G401 (cell line): ENCODE data around the gene BTBD17. TPM values are rescaled to one million over a fixed set of nuclear protein-coding genes. Genes with fewer than 3 reads are reported as not detected.

ENCODE experiments used
- DNase-seq: peaks from one replicate; pipeline ENCODE4 v3.0.0-alpha.2; 2015; ENCODE audit warnings: low spot score
- in situ Hi-C: cut with HindIII; loops from 2 replicates; pipeline ENCODE4 v1.10.0; 2016; ENCODE audit warnings: low sequenced_read_pairs, mixed read lengths
- total RNA-seq: library from RNA; depleted of rRNA; stranded (reverse); fragments of >200 nt; shearing (Covaris generic); gene quantifications from 2 replicates; pipeline ENCODE4 v1.2.3, GENCODE V29; 2014

The BTBD17 gene
- total RNA-seq, 1 experiment from 2014 or later = not detected

- in situ Hi-C loops = loop anchor here (5.0 to 10.0 kb wide), 2 partner anchors 50 to 93 kb away; no protein-coding TSS in a partner anchor
- no peak for DNase-seq
These were observed 17.0 kb downstream of the BTBD17 start for GRCh38 chr17:74344658-74345057.

GRCh38 chr17:74343526-74344284, 18.0 kb downstream of the BTBD17 start:
- no peak for DNase-seq
- in situ Hi-C loops = loop anchor here (10.0 kb wide), 1 partner anchor 49 kb away; no protein-coding TSS in a partner anchor

- in situ Hi-C loops = loop anchor here (10.0 kb wide), 1 partner anchor 48 kb away; no protein-coding TSS in a partner anchor
- no peak for DNase-seq
These were observed 18.5 kb downstream of the BTBD17 start for GRCh38 chr17:74343121-74343520.

- in situ Hi-C loops = loop anchor here (10.0 kb wide), 1 partner anchor 47 kb away; no protein-coding TSS in a partner anchor
These were observed 19.4 kb downstream of the BTBD17 start for GRCh38 chr17:74342224-74342623.

GRCh38 chr17:74340470-74341023, 21.1 kb downstream of the BTBD17 start:
- in situ Hi-C loops = loop anchor here (10.0 kb wide), 1 partner anchor 46 kb away; no protein-coding TSS in a partner anchor

More at GRCh38 chr17:74342224-74342623, 19.4 kb downstream of the BTBD17 start:
- DNase-seq = no peak

GRCh38 chr17:74339537-74340195, 22.0 kb downstream of the BTBD17 start:
- in situ Hi-C loops = loop anchor here (10.0 kb wide), 1 partner anchor 45 kb away; no protein-coding TSS in a partner anchor

More at GRCh38 chr17:74340470-74341023, 21.1 kb downstream of the BTBD17 start:
- no peak for DNase-seq

GRCh38 chr17:74337834-74338500, 23.7 kb downstream of the BTBD17 start:
- no peak for DNase-seq
- in situ Hi-C loops = no loop called here

More at GRCh38 chr17:74339537-74340195, 22.0 kb downstream of the BTBD17 start:
- DNase-seq = no peak

- DNase-seq = no peak
- in situ Hi-C loops = no loop called here
These were observed 25.4 kb downstream of the BTBD17 start for GRCh38 chr17:74336307-74336706.

- DNase-seq = no peak
- in situ Hi-C loops = no loop called here
These were observed 26.1 kb downstream of the BTBD17 start for GRCh38 chr17:74335529-74336062.

GRCh38 chr17:74334393-74335039, 27.2 kb downstream of the BTBD17 start:
- in situ Hi-C loops = no loop called here
- no peak for DNase-seq

- in situ Hi-C loops = no loop called here
- no peak for DNase-seq
These were observed 28.8 kb downstream of the BTBD17 start for GRCh38 chr17:74332763-74333283.

- no peak for DNase-seq
- in situ Hi-C loops = no loop called here
These were observed 29.5 kb downstream of the BTBD17 start for GRCh38 chr17:74332017-74332650.

GRCh38 chr17:74330446-74330845, 31.2 kb downstream of the BTBD17 start:
- DNase-seq = no peak
- in situ Hi-C loops = no loop called here

- in situ Hi-C loops = no loop called here
These were observed 32.3 kb downstream of the BTBD17 start for GRCh38 chr17:74329378-74329777.

GRCh38 chr17:74328487-74328886, 33.2 kb downstream of the BTBD17 start:
- DNase-seq = no peak
- in situ Hi-C loops = no loop called here

More at GRCh38 chr17:74329378-74329777, 32.3 kb downstream of the BTBD17 start:
- DNase-seq = no peak

- DNase-seq = no peak
- in situ Hi-C loops = no loop called here
These were observed 35.2 kb downstream of the BTBD17 start for GRCh38 chr17:74326506-74326905.

- in situ Hi-C loops = no loop called here
- no peak for DNase-seq
These were observed 35.8 kb downstream of the BTBD17 start, which contains the start of gene KIF19 for GRCh38 chr17:74325743-74326379. TSS of gene KIF19 (plus strand) at chr17:74326226. CDS start at chr17:74326350, 124 bp downstream.
